Fibroblast of skin of right quadriceps (primary cell): Measurements from ENCODE around the gene MDFI.

Experiments
- DNase-seq: peaks from one replicate; pipeline ENCODE4 v3.0.0-alpha.2; 2013

The MDFI gene

DNA sequence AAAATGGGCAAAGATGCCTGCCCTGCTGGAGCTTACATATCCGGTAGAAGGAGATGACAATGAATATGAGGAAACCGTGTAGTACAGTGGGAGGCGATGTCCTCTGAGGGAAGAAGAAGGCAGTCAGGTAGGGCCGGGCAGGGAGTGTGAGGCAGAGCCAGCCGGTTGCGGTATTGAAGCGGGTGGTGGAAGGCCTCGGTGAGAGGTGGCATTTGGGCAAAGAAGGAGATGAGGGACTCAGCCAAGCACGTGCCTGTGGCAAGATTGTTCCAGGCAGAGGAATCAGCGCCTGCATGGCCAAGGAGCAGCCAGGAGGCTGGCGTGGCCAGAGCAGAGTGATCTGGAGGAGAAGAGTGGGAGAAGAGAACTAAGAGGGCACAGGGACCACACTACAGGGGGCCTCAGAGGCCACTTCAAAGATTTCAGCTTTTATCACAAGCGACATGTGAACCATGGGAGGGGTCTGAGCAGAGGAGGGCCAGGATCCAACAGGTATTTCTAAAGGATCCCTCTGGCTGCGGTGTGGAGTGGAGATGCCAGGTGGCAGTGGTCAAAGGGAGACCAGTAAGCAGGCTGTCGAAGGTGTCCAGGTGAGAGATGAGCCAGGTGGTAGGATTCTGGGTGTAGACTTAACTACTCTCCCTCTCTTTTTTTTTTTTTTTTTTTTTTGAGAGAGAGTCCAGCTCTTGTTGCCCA lies 13.8 kb downstream of the MDFI start:
- no peak for DNase-seq

DNA sequence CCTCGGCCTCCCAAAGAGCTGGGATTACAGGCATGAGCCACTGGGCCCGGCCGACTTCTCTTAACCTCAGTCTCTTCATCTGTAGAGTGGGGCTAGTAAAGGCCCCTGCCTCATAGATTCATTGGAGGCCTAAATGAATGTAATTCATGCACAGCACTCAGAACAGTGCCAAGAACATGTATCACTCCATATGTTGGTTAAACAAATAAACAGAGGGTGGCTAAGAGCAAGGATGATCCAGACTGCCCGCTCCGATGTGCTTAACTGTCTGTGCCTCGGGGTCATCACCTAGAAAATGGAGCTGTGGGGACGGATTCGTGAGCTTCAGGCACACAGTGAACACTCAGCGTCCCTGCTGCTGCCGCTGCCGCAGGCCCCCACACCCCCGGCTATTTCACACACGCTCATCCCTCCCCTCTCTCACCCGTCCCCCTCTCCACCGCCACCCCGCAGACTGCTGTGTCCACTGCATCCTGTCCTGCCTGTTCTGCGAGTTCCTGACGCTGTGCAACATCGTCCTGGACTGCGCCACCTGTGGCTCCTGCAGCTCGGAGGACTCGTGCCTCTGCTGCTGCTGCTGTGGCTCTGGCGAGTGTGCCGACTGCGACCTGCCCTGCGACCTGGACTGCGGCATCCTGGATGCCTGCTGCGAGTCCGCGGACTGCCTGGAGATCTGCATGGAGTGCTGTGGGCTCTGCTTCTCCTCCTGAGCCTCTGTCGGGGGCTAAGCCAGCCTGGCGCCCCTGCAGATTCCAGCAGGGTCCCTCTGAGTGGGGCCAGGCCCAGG lies 14.8 kb downstream of the MDFI start:
- no peak for DNase-seq

DNA sequence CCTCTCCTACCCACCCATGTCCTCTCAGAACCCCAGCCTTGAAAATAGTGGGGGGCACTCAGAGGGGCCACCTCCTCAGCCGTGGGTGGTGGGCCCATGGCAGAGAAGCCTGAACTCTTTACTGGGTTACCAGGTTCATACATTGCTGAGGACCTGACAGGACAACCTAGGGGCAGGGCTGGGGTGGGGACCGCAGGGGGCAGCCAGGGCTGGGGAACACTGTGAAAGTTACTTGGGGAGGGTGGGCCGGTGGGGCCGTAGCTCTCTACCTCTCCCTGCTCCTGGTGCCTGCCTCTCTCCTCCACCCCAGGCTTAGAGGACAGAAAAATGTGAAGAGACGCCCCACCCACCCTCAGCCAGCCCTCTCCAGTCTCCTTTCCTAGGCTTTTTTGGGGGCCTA lies 15.4 kb downstream of the MDFI start:
- no peak for DNase-seq

DNA sequence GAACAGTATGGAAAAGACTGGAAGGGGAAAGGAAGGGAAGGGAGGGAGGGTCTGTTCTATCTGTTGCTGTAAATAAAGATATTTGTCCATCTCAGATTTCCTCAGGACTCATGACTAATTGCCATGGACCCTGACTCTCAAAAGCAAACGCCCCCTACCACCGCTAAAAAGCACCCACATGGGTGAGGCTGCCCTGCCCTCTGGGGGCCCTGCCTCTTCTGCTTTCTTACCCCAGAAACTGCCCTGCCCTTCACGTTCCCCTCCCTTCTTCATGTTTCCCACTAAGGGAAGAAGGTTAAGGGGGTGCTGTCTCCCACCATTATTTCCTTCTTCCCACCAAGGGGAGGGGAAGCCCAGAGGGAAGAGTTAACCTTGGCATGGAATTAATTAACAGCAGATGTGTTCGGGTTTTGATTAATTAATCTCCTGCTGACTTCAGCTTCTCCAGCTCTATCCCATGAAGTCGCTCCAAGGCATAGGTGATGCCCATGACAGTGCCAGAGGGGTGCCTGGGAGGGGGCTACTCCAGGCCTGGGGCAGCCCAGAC lies 16.0 kb downstream of the MDFI start:
- peak; percentile 32 for DNase-seq

DNA sequence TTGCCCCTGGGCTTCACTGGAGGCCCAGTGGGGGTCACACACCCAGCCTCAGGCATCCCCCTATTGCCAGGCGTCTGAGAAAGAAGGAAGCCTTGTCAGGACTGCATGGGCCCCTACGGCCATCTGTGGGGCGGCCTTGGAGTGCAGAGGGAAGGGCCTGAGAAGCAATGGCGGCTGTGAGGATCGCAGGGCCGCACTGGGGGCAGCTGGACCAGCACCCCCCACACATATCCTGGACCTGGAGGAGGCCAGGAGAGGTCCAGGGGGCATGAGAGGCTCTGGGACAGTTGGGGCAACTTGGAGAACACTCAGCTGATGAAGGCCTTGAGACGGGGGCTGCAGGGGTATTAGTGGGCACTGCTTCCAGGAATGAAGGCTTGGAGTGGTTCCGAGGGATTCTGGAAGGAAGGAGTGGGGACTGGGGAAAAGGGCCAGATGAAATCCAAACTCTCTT lies 16.5 kb downstream of the MDFI start:
- no peak for DNase-seq

DNA sequence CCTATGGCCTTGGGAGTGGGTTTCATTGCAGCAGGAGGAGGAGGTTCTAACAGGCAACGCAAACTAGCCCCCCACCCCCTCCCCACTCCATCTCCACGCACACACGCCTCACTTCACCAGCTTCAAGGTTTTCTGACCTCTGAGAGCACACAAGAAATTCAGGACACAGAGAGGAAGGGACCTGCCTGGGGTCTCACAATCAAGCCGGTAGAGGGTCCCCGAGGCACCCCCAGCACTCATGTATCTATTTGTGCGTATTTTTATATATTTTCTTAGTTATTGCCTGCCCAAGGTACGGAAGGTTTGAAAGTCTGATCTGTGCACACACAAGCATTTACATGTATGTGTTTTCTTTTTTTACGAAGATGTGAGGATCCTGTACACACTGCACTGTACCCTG lies 16.9 kb downstream of the MDFI start:
- no peak for DNase-seq

DNA sequence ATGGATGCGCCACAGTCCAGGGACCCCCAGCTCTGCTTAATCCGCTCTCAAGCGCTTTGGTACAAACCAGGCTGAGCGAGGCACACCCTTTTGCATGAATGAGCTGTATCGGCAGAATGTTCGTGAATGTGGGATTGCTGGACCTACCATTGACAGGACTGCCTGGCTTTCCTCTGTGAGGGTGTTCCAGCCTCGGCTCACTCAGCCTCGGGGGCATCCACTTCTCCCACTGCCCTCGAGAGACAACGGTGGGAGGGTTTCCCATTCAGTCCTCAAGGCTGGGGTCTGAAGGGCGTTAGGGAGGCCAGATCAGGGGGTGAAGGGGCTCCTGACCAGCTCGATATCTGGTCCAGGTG lies 17.4 kb downstream of the MDFI start:
- DNase-seq = no peak

DNA sequence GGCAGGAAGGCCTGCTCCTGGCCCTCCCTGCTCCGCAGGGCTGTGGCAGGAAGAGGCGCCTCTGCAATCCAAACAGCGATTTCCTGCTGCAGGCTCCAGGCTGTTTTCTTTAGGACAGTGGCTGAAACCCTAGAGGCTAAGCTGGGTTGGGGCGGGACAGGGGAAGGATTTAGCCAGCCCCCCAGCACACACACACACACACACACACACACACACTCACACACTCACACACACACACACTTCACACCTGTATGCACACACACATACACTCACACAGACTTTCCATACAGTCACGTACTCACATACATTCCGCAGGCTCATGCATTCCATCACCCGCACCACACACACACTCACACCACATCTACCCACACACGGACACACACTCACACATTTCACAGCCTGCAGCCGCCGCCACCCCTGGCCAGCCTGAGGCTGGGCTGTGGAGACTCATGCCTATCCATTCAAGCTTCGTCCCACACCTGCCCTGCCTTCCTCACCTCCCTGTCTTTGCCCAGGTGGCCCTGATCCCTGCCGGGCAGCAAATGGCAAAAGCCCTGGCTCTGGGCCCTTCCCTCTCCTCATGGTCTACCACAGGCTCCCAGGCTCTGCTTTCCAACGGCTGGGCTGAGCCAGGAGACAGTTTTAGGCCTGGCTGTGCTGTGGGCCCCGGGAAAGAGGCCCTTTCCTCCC lies 17.9 kb downstream of the MDFI start:
- peak; percentile 65 for DNase-seq

DNA sequence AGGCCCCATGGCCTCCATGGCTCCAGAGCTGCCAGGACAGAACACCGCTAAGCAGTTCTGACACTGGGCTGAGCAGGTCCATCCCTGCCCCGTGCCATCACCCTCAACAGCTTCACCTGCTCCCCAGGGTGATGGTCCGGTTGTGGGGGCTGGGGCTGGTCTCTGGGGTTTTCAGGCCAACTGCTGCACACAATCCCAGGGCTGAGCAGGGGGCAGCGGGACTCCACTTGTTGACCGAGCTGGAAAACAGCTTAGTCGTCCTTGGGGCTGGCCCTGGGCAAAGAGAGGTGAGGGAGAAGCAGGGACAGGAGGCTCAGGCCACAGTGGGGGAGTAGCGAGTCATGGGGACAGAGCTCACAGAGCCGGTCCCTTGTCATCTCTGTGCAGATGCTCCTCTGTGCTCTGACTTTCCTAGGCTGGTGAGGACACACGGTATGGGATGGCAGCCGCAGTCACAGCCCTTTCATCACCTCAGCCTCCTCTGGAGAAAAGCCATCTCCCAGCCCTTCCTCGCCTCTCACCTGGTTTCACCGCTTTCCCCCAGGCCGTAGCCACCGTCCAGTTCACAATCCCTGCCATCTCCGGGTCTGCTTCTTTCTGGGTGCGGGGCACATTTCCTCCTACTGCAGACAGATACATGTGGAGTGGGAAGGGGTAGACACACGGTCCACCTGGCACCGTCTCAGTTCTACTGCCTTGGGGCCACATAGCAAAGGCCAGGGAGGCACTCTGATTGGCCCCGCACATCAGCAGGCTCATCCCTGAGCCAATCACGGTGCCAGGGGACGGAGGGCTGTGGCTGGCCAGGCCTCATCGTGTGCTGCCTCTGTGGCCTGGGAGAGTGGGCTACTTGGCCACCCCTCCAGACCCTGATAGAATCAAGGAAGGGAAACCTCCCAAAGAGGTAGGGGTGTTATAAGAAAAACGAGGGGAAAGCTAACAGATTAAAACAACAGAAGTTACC lies 19.1 kb downstream of the MDFI start:
- DNase-seq = no peak

DNA sequence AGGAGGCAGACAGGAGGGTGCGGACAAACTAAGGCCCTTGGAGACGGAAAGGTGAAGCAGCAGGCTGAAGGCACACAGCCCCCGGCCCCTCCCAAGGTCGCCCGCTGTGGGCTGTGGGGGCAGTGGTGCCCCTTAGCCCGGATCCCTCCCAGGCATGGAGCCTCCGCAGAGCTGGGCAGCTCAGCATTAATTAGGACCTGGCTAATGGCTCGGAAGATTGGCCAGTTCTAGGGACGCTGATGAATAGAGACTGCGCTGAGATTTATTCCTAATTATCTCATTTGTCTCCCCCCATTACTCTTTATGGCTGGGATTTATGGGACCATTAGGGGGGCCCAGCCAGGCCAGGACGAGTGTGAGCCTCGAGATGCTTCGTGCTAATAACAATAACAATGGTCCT lies 20.4 kb downstream of the MDFI start:
- no peak for DNase-seq

DNA sequence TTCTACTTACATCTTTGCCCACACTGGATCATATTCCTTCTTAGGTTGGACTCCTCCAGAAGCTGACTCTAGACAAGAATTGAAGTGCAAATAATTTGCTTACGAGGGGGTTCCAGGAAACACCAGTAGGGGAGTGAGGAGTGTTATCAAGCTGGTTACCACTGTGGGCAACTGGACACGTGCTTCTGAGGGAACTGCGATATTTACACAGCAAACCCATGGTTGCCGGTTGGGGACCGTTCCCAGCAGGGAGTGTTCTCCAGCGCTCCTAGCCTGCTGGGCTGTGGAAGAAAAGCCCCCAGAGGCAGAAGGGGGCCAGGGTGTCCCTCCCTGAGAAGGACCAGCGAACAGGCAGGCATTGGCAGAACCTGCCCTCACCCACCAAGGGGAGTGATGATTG lies 21.7 kb downstream of the MDFI start:
- DNase-seq = no peak

DNA sequence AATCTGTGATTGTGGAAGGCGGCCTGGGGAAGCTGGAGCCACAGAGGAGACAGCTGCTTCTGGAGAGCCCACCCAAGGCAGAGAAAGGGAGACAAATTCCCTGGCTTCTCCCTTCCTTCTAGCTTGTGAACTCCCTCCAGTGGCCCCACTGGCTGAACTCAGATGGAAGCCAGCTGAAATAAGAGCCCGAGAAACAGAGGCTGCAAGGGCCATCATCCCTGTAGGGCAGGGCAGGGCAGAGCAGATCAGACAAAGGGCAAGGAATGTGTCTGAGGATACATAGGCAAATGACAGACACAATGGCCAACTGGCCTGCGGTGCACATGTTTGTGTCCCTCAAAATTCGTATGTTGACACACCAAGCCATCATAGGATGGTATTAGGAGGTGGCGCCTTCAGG lies 25.3 kb downstream of the MDFI start:
- DNase-seq = no peak

DNA sequence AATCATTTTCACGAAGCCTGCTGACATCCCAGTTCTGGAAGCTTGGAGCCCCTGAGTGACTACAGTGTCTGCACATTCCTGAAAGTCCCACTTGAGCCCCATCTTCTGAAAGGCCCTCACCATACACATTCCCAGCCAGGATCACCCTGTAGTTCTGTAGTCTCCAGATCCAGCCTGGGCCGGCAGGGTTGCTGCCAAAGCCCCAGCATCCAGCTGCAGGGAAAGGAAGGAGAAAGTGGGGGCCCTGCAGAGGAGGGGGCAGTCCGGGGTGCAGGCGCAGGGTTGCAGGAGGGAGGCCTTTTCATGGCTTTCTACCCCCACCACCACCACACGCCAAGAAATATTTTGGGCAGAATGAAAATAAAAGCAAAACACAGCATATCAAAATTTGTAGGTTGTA lies 26.0 kb downstream of the MDFI start:
- DNase-seq = no peak

DNA sequence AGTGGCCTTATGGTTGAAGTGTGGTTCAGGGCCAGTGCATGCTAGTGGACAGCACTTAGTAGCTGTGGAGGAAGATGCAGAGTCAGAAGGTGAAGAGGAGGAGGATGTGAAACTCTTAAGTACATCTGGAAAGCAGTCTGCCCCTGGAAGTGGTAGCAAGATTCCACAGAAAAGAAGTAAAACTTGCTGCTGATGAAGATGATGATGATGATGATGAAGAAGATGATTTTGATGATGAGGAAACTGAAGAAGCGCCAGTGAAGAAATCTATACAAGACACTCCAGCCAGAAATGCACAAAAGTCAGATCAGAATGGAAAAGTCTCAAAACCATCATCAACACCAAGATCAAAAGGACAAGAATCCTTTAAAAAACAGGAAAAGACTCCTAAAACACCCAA lies 28.9 kb downstream of the MDFI start:
- no peak for DNase-seq

DNA sequence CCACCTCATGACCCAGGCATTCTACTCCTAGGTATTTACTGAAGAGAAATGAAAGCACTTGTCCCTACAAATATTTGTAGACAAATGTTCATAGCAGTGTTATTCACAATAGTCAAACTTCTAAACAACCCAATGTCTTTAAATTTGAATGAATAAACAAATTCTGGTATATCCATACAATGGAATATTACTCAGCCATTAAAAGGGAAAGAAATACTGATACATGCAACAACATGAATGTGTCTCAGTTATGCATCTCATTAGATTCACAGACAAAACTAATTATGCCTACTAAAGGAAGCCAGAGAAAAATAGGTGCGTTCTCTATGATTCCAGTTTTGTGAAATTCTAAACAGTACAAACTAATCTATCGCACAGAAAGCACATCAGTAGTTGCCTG lies 30.7 kb downstream of the MDFI start:
- DNase-seq = no peak

DNA sequence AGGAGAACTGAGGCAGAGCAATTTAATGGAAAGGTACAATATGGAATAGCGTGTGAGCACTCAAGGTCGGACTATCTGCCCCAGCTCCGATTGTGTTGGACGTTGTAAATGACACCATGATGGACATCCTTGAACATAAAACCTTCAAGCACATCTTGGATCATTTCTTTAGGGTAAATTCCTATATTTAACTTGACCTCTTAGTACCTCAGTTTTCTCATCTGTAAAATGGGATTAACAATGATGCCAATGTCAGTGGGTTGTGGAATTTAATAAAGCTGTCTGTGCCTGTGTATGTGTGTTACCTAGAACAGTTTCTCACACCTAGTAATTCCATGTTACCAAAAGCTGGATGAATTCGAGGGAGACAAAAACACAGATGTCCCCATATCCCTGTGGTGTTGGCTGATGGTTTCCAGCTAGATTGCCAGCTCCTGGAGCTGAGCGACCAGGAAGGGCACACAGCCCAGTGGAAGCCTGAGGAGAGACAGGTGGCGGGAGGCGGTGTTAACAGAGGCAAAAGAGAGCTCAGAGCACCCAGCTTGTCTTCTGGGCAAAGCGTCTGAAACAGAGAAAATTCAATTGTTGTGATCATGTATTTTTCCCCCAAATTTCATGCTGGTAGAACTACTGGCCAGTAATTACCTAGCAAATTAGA lies 32.6 kb downstream of the MDFI start:
- DNase-seq = no peak

DNA sequence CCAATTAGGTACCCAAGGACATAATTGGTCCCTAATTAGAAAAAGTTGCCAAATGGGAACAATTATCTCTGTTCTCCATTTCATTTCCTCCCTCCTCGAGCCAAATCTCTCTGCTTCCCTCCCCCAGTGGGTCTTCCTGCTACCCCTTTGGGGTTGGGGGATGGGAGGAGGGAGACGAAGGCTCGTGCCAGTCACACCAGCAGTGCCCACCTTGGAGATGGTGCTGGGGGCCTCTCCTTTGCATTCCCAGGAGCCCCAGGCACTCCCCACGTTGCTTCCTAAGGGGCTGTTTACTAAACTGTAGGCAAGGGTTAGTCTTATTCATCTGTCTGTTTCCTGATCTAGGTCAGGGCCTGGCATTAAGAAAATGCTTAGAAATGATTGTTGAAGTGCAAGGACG lies 33.1 kb downstream of the MDFI start:
- no peak for DNase-seq

DNA sequence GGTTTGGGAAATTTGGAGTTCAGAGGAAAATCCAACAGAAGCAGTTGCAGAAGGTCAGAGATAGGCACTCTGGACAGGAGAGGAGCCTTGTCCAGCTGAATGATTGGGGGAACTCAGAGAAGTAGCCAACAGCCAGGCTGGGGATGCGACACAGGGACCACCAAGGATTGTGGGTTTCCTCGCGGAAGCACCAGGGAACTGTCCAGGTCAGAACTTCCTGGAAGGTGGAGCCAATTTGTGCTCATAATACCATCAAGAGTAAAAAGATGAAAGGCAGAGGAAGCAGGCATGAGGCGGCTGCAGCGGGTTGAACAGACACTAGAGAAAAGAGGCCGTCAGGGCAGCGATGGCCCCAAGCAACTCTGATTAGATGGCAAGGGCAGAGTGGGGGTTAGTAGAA lies 33.7 kb downstream of the MDFI start:
- no peak for DNase-seq

DNA sequence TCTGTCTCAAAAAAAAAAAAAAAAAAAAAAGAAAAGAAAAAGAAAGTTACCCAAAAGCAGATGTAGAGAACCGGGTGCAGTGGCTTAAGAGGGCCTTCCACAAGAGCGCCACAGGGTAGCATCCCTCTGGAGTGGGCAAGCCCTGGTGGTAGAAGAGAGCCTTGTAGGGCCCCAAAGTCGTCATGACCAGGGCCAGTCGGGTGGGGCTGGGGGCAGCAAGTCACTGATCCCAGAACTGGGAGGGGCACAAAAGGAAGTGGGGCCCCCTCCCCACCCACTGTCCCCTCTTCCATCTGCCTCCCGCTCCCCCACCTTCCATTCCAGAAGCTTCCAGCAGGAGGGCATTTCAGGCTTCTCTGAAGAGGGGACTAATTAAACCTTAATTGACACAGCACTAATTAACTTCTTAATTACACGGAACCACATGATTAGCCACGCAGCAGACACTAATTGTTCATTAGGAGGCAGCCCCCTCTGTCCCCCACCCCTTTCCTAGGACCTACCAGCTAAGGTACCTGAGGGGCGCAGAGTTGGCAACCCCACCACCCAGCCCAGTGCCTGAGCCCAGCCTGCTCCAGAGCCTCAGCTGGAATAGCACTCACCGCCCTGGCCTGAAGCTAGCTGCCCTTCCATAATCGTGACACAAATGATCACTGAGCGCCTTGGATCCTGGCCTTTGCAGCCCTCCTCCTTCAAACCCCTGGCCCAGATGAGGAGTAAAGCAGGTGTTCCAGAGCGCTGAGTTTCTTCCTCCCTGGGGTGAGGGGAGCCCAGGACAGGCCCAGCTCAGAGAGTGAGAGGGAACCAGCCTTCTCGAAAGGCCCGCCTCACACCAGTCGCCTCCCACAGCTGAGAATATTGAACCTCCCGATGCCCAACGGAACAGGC lies 34.8 kb downstream of the MDFI start:
- no peak for DNase-seq

DNA sequence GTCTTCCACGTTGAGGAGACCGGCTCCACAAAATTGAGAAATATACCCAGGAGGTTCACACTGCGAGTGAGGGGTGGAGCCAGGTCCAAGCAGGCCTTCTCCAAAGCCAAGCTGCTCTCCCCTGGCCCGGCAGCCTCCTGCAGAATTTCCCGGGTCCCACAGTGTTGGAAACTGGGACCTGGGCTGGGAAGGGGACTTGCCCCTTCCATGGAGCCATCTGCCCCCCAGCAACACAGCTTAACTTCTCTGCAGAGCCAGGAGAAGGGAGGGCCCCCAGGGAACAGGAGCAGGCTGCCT lies 35.4 kb downstream of the MDFI start:
- no peak for DNase-seq
